ENCODE measurements around the gene TNFAIP8L2. TPM values are rescaled to one million over a fixed set of nuclear protein-coding genes. Genes with fewer than 3 reads are reported as not detected.

The TNFAIP8L2 gene
- total RNA-seq, 1 donor from 2014 or later, result not detected

DNA sequence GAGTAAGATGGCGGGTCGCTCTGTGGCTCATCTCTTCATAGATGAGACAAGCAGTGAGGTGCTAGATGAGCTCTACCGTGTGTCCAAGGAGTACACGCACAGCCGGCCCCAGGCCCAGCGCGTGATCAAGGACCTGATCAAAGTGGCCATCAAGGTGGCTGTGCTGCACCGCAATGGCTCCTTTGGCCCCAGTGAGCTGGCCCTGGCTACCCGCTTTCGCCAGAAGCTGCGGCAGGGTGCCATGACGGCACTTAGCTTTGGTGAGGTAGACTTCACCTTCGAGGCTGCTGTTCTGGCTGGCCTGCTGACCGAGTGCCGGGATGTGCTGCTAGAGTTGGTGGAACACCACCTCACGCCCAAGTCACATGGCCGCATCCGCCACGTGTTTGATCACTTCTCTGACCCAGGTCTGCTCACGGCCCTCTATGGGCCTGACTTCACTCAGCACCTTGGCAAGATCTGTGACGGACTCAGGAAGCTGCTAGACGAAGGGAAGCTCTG, 2.4 kb downstream of the TNFAIP8L2 start:
- Histone ChIP-seq H3K4me1 (peaks cover 0 to 14% of the 10 kb centered on the region in 2 donors), H3K36me3 (peaks cover 32 to 44% of the 10 kb centered on the region in 2 donors), H3K9me3 (no peaks in the 10 kb centered on the region), H3K27me3 (no peaks in the 10 kb centered on the region), H3K4me3 (no peak overlapping the region), H3K27ac (peak overlapping the region; percentile 4 to 20)
- intact Hi-C loops (cut with DNase I), result no loop called here
- TF ChIP-seq, protein P1, sequence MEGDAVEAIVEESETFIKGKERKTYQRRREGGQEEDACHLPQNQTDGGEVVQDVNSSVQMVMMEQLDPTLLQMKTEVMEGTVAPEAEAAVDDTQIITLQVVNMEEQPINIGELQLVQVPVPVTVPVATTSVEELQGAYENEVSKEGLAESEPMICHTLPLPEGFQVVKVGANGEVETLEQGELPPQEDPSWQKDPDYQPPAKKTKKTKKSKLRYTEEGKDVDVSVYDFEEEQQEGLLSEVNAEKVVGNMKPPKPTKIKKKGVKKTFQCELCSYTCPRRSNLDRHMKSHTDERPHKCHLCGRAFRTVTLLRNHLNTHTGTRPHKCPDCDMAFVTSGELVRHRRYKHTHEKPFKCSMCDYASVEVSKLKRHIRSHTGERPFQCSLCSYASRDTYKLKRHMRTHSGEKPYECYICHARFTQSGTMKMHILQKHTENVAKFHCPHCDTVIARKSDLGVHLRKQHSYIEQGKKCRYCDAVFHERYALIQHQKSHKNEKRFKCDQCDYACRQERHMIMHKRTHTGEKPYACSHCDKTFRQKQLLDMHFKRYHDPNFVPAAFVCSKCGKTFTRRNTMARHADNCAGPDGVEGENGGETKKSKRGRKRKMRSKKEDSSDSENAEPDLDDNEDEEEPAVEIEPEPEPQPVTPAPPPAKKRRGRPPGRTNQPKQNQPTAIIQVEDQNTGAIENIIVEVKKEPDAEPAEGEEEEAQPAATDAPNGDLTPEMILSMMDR (IDR thresholded peaks at IDR 0.05), result no peak
- DNase-seq (ENCODE audit: low spot score in 2 of 2), result no peak

DNA sequence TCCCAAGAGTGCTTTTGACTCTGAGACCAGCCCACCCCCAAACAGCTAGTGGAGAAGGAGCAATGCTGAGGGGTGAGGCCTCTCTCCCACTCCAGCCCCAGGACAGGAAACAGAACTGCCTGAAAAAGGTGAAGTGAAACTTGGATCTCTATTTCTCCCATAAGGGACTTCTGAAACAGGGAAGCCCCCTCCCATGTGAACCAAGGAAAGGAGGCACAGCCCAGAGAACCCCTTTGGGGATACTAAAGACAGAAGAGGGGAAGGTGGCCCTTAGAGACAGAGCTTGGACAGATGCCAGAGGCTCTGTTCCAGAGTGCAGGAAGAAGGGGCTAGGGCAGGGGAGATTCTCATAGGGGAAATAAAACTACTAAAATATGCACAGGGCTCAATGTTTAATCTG, 2.9 kb downstream of the TNFAIP8L2 start:
- intact Hi-C loops (cut with DNase I), result no loop called here
- TF ChIP-seq, protein P1 (IDR thresholded peaks at IDR 0.05), result no peak
- no peak for DNase-seq (ENCODE audit: low spot score in 2 of 2)
- no peaks in the 10 kb centered on the region for H3K9me3 ChIP-seq
- peaks cover 0 to 19% of the 10 kb centered on the region in 2 donors for H3K4me1 ChIP-seq
- H3K27me3 ChIP-seq, result no peaks in the 10 kb centered on the region
- no peak overlapping the region for H3K4me3 ChIP-seq
- peaks cover 32 to 44% of the 10 kb centered on the region in 2 donors for H3K36me3 ChIP-seq
- H3K27ac ChIP-seq, result peak overlapping the region; percentile 4 to 20

GRCh38 chr1:151164732-151165280, 8.4 kb downstream of the TNFAIP8L2 start:
- H3K27ac ChIP-seq, result peak overlapping the region; percentile 77 to 86
- DNase-seq (ENCODE audit: low spot score in 2 of 2), result peak in 1 of 2 donors; percentile 79
- peaks cover 18 to 35% of the 10 kb centered on the region in 2 donors for H3K36me3 ChIP-seq
- TF ChIP-seq, protein P1 (IDR thresholded peaks at IDR 0.05), result no peak
- peaks cover 10 to 30% of the 10 kb centered on the region in 2 donors for H3K4me1 ChIP-seq
- intact Hi-C loops (cut with DNase I), result loop anchor here (2.0 to 10.0 kb wide), 4 partner anchors 18 to 470 kb away; partner anchors contain the start of genes GABPB2, GOLPH3L, PIP5K1A and SEMA6C
- no peaks in the 10 kb centered on the region for H3K27me3 ChIP-seq
- H3K4me3 ChIP-seq, result peak overlapping the region; percentile 65 to 71
- no peaks in the 10 kb centered on the region for H3K9me3 ChIP-seq

DNA sequence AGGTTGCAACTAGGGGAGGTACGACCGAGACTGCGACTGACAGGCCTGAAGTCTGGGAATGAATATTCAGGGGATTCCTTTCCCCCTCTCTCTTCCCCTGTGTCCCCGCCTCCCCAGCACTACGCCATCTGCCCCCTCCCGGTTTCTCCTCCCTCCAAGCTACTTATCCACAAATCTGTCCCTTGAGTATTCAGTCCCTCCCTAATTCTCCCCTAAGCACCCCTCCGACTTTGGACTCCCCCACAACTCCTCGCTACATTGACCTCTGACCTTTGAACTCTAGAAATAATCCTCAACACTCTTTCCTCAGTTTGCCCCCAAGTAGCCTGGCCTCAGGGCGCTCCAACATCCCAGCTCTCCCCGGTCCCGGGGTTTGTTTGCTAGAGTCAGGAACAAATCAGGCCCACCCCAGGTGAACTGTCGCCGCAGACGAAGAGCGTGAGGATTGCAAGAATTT, 8.9 kb downstream of the TNFAIP8L2 start:
- no peak for DNase-seq (ENCODE audit: low spot score in 2 of 2)
- no peaks in the 10 kb centered on the region for H3K27me3 ChIP-seq
- intact Hi-C loops (cut with DNase I), result loop anchor here (2.0 to 10.0 kb wide), 4 partner anchors 19 to 471 kb away; partner anchors contain the start of genes GABPB2, GOLPH3L, PIP5K1A and SEMA6C
- peak overlapping the region; percentile 65 to 71 for H3K4me3 ChIP-seq
- peaks cover 19 to 35% of the 10 kb centered on the region in 2 donors for H3K36me3 ChIP-seq
- TF ChIP-seq, protein P1 (IDR thresholded peaks at IDR 0.05), result no peak
- H3K9me3 ChIP-seq, result no peaks in the 10 kb centered on the region
- H3K4me1 ChIP-seq, result peaks cover 10 to 28% of the 10 kb centered on the region in 2 donors
- peak overlapping the region; percentile 77 to 86 for H3K27ac ChIP-seq

DNA sequence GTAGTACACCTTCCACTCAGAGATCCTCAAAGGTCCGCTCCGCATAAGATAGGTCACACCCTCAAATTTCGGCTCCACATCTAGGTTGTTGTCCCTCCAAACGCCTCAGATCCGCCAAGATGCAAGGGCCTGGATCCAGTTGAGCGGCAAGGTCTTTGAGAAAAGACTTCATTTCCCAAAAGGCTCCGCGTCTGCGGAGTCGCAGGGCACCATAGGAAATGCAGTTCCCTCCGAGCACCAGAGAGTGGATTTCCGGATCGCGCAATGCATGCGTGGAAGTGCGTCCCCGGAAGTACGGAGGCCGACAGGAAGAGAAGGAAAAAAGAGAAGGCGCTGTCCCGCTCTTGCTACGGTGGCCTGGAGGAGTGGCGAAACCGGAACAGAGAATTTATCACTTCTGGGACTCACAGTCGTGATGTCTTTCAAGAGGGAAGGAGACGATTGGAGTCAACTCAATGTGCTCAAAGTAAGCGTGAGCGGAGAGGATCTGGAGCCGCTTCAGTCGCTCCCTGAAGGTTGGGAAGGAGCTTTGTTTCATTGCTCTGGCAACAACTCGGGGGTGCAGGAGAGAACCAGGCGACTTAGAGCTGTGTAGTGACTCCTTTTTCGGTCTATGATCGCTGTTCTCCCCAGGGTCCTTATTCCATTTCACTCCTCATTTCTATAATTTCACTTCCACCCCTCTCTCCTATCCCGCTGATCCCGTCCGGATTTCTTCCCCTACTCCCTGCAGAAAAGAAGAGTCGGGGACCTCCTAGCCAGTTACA, 9.5 kb downstream of the TNFAIP8L2 start, which contains the start of the genes LYSMD1 and SCNM1:
Gene LYSMD1, minus strand, starts transcription at position 165 of the 767 bp plus-strand sequence. CDS start 644 bp downstream, outside the sequence.
Gene SCNM1, plus strand, starts transcription at position 407 of the 767 bp plus-strand sequence. Its CDS starts 9 bp downstream, at position 416.
- intact Hi-C loops (cut with DNase I), result loop anchor here (2.0 to 10.0 kb wide), 4 partner anchors 19 to 471 kb away; partner anchors contain the start of genes GABPB2, GOLPH3L, PIP5K1A and SEMA6C
- H3K4me3 ChIP-seq, result peak within 1 kb of the TSS; percentile 65 to 71
- H3K4me1 ChIP-seq, result peaks cover 10 to 23% of the 10 kb centered on the region in 2 donors
- peak; percentile 91 to 99 for DNase-seq (ENCODE audit: low spot score in 2 of 2)
- H3K9me3 ChIP-seq, result no peaks in the 10 kb centered on the region
- H3K27ac ChIP-seq, result peak within 1 kb of the TSS; percentile 77 to 86
- peaks cover 16 to 35% of the 10 kb centered on the region in 2 donors for H3K36me3 ChIP-seq
- H3K27me3 ChIP-seq, result no peaks in the 10 kb centered on the region
- TF ChIP-seq, protein P1 (IDR thresholded peaks at IDR 0.05), result no peak
